ENCODE measurements around the gene SPECC1L.

- no peak for TF ChIP-seq CTCF (IDR thresholded peaks at IDR 0.05)
- no peak for TF ChIP-seq POLR2AphosphoS5 (IDR thresholded peaks at IDR 0.05)
- no peak for TF ChIP-seq POLR2A (IDR thresholded peaks at IDR 0.05)
Observed at GRCh38 chr22:24435323-24435645, 164.7 kb downstream of the SPECC1L start.
